K562 (cell line): Measurements from ENCODE around the gene ABCB6. TPM values are rescaled to one million over a fixed set of nuclear protein-coding genes. Genes with fewer than 3 reads are reported as not detected.

ENCODE experiments used
- BMI1 ChIP-seq: fragments of 150-350 bp; IDR thresholded peaks from 2 replicates; pipeline ENCODE4 v1.6.1; 2014; ENCODE audit warnings: low read length
- CLOCK ChIP-seq: fragments of 250-450 bp; sonication (Bioruptor Pico); IDR thresholded peaks from 2 replicates; pipeline ENCODE4 v1.4.0; 2020; ENCODE audit warnings: mild to moderate bottlenecking, moderate library complexity, borderline replicate concordance
- E4F1 ChIP-seq: fragments of 250-450 bp; sonication (Bioruptor Pico); IDR thresholded peaks from 2 replicates; pipeline ENCODE4 v1.5.0; 2021; ENCODE audit warnings: mild to moderate bottlenecking, borderline replicate concordance
- HMG20B ChIP-seq: fragments of 250-450 bp; sonication (Bioruptor Pico); IDR thresholded peaks from 2 replicates; pipeline ENCODE4 v1.5.0; 2021; ENCODE audit warnings: mild to moderate bottlenecking
- OTX1 ChIP-seq: fragments of 450-650 bp; formaldehyde crosslinking; IDR thresholded peaks from 2 replicates; pipeline ENCODE4 v1.4.0; 2022; ENCODE audit warnings: mild to moderate bottlenecking
- PHF20 ChIP-seq: fragments of 450-650 bp; IDR thresholded peaks from 2 replicates; pipeline ENCODE4 v1.6.1; 2018; ENCODE audit not compliant: partially characterized antibody
- POLR2AphosphoS2 ChIP-seq: IDR thresholded peaks from 2 replicates; pipeline ENCODE4 v1.6.1; 2012; ENCODE audit warnings: low read length, improper control_type of control experiment
- ZBTB12 ChIP-seq: fragments of 250-450 bp; sonication (Bioruptor Pico); IDR thresholded peaks from 2 replicates; pipeline ENCODE4 v1.4.0; 2020
- ZC3H8 ChIP-seq: fragments of 450-650 bp; IDR thresholded peaks from 2 replicates; pipeline ENCODE4 v1.6.1; 2017
- ZNF3 ChIP-seq: fragments of 250-450 bp; sonication (Bioruptor Pico); IDR thresholded peaks from 2 replicates; pipeline ENCODE4 v1.5.0; 2021; ENCODE audit warnings: mild to moderate bottlenecking, moderate library complexity
- ZNF395 ChIP-seq: fragments of 200-800 bp; sonication (Bioruptor generic); IDR thresholded peaks from 2 replicates; pipeline ENCODE4 v1.6.1; 2017; ENCODE audit warnings: missing genetic modification characterization, missing compliant biosample characterization
- ZNF584 ChIP-seq: fragments of 200-800 bp; sonication (Bioruptor generic); IDR thresholded peaks from 2 replicates; pipeline ENCODE4 v1.6.1; 2016; ENCODE audit warnings: low read depth, mild to moderate bottlenecking, missing genetic modification characterization, missing compliant biosample characterization
- ZNF592 ChIP-seq: fragments of 450-650 bp; IDR thresholded peaks from 2 replicates; pipeline ENCODE4 v1.6.1; 2017; ENCODE audit warnings: antibody characterized with exemption, mild to moderate bottlenecking
- ZNF785 ChIP-seq: fragments of 250-450 bp; sonication (Bioruptor Pico); IDR thresholded peaks from 2 replicates; pipeline ENCODE4 v1.4.0; 2020; ENCODE audit warnings: mild to moderate bottlenecking
- polyA plus RNA-seq, 8 experiments: library from polyadenylated mRNA; depleted of rRNA in 4 of 8; stranded (reverse) in 5 of 8; unstranded in 3 of 8; fragments of >200 nt; fragmentation: Nextera tagmentation in 2 of 8; fragmentation: Illumina TruSeq in 1 of 8; extraction: Ambion mirVana in 2 of 8; extraction: Trizol in 1 of 8; gene quantifications; 2 replicates each; pipeline versions ENCODE4 v1.2.1 to v1.2.3, GENCODE V29; 2011 to 2014; ENCODE audit warnings: inconsistent platforms in 1 of 8, missing spikeins in 1 of 8
- total RNA-seq, 7 experiments: library from RNA; depleted of rRNA in 6 of 7; stranded (reverse); fragments of >200 nt in 6 of 7; fragmentation: Illumina TruSeq in 2 of 7; extraction: Trizol in 2 of 7; gene quantifications; 2 replicates each; pipeline versions ENCODE4 v1.2.1 to v1.2.3, GENCODE V29; 2011 to 2021; ENCODE audit warnings: low replicate concordance in 1 of 7

The ABCB6 gene
- total and polyA plus RNA-seq, 9 of the 15 experiments (the other 6 are each of a cell fraction or from before 2014, with no cell fraction given), result 3.7 to 29.8 (median 16.8) TPM

GRCh38 chr2:219160186-219161017, 58.4 kb downstream of the ABCB6 start, which contains the start of gene NHEJ1 (continued):
- no peak for TF ChIP-seq CLOCK (CRISPR knock-in tag)
- TF ChIP-seq ZNF3 (CRISPR knock-in tag), result no peak
- no peak for TF ChIP-seq ZNF785 (CRISPR knock-in tag)
- no peak for TF ChIP-seq OTX1 (CRISPR knock-in tag)
- TF ChIP-seq BMI1, result no peak
- TF ChIP-seq ZNF395 (CRISPR knock-in tag), result no peak; the same call in 1 of the 2 replicates
- no peak for TF ChIP-seq POLR2AphosphoS2
- TF ChIP-seq HMG20B, result no peak
- TF ChIP-seq ZNF584 (CRISPR knock-in tag), result no peak
- no peak for TF ChIP-seq ZC3H8
- no peak for TF ChIP-seq ZNF592
- TF ChIP-seq ZBTB12 (CRISPR knock-in tag), result no peak
- TF ChIP-seq PHF20, result peak; percentile 73
- TF ChIP-seq E4F1 (CRISPR knock-in tag), result no peak
